Measurements from ENCODE around the gene CADPS2.

The CADPS2 gene

GRCh38 chr7:122316467-122317388 lies 569.5 kb downstream of the CADPS2 start:
- ChIA-PET CTCF (no interaction called here), POLR2A (ENCODE audit: low non-redundant PET) (no interaction called here)
- no peak for TF ChIP-seq CTCF (conservative IDR thresholded peaks at IDR 0.05; ENCODE audit: low read depth)
- H3K27ac ChIP-seq, result no peak overlapping the region
- DNase-seq (ENCODE audit: low spot score), result no peak

- TF ChIP-seq CTCF (conservative IDR thresholded peaks at IDR 0.05; ENCODE audit: low read depth), result no peak
- ChIA-PET POLR2A (ENCODE audit: low non-redundant PET) (no interaction called here), CTCF (no interaction called here)
- H3K27ac ChIP-seq, result no peak overlapping the region
- no peak for DNase-seq (ENCODE audit: low spot score)
Measured at GRCh38 chr7:122315507-122316466, 570.5 kb downstream of the CADPS2 start.

DNA sequence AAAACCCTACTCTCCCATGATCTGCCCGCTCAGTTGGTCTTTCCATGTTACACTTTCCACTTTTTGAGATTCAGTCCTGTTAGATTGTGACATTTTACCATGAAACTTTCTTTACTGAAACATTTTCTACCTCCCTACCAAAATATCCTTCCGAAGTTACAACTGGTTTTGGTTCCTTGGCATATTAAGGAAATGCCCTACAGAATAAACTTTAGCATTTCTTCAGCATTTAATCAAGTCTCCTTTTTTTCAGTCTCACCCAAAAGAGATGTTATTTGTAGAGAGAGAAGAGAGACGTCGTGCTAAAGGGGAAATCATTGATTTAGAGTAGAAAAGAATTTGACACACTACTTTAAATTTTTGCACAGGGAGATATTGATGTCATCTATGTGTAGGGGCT lies 572.0 kb downstream of the CADPS2 start:
- ChIA-PET POLR2A (ENCODE audit: low non-redundant PET) (no interaction called here), CTCF (no interaction called here)
- DNase-seq (ENCODE audit: low spot score), result no peak
- H3K27ac ChIP-seq, result no peak overlapping the region
- no peak for TF ChIP-seq CTCF (conservative IDR thresholded peaks at IDR 0.05; ENCODE audit: low read depth)

GRCh38 chr7:122312789-122313188 lies 573.5 kb downstream of the CADPS2 start:
- POLR2A ChIA-PET (ENCODE audit: low non-redundant PET), result no interaction called here
- CTCF ChIA-PET, result interaction anchor here (0.8 kb wide), 1 partner anchor 1967 kb away, joined by 3 read pairs; no protein-coding TSS in a partner anchor
- no peak overlapping the region for H3K27ac ChIP-seq
- DNase-seq (ENCODE audit: low spot score), result no peak
- no peak for TF ChIP-seq CTCF (conservative IDR thresholded peaks at IDR 0.05; ENCODE audit: low read depth)

DNA sequence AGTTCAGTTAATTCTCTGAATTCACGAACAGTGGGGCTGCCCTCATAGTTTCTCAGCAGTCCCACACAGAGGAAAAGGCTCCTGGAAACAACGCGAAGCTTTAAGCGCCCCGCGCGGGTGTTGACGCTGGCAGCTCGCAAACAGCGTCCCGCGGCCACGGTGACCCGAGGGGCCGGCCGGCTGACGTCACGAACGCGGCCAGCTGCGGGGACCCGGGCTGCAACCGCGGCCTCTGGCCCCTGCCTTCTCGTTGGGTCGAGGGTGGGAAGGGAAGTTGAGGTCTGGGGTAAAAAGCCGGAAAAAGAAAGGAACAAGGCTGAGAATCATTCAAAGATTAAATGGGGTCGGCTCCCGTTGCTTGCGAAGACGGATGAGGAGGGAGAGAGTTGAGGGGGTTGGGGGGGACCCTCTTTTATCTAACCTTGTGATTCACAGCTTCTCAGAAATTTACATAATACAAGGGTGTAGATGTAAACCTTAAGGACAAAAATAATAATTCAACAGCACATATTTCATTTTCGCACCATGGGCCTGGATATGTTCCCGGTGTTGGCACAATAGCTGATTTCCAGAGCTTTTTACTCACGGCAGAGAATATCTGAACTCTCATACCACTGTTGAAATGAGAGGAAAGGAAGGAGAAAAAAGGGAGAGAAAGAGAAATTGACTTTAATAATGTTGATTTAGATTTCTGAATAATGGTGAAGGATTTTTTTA lies 574.4 kb downstream of the CADPS2 start:
- no peak overlapping the region for H3K27ac ChIP-seq
- no peak for TF ChIP-seq CTCF (conservative IDR thresholded peaks at IDR 0.05; ENCODE audit: low read depth)
- CTCF ChIA-PET, result interaction anchor here (0.6 kb wide), 1 partner anchor 603 kb away, joined by 3 read pairs; no protein-coding TSS in a partner anchor
- no peak for DNase-seq (ENCODE audit: low spot score)
- POLR2A ChIA-PET (ENCODE audit: low non-redundant PET), result no interaction called here
